K562 (cell line): Measurements from ENCODE around the gene FIGNL1. TPM values are rescaled to one million over a fixed set of nuclear protein-coding genes. Genes with fewer than 3 reads are reported as not detected.

ENCODE experiments used
- ATAC-seq: fragments of 200-7000 bp; cut with Tn5 transposase; 3 replicates; pipeline ENCODE4 v1.9.1; 2020; ENCODE audit warnings: moderate library complexity
- BruUV-seq: library from RNA; stranded (reverse); fragments of 400-500 nt; replicated peaks from 2 replicates; lab custom pipeline; 2021; lab: Mats Ljungman, UMichigan
- CTCF ChIA-PET: fragments of 300-600 bp; formaldehyde crosslinking; extraction: SDS; loops from one replicate; lab custom pipeline; 2021; ENCODE audit warnings: low intra/inter-chr PET ratio; lab: Yijun Ruan, JAX
- POLR2A ChIA-PET: fragments of 300-600, 350-650 bp; sonication (Branson Sonifier 250); formaldehyde crosslinking; extraction: SDS; loops from one replicate; lab custom pipeline; 2021; ENCODE audit warnings: antibody characterized with exemption, inconsistent platforms; lab: Yijun Ruan, JAX
- DNase-seq, 4 experiments: peaks; one replicate each; pipeline versions ENCODE4 v3.0.0 to v3.0.0-alpha.2; 2011 to 2018; ENCODE audit warnings: low spot score in 3 of 4, mixed read lengths in 3 of 4; ENCODE audit errors: extremely low read depth in 1 of 4
- FAIRE-seq: peaks from 2 replicates; lab custom pipeline; 2011; peaks lifted over from hg19 to GRCh38; lab: Jason Lieb, UNC
- H2AFZ ChIP-seq: 2 replicates; pipeline ENCODE4 v1.6.0; 2011; ENCODE audit warnings: low read depth, low read length, control low read depth, inconsistent platforms
- H3K27ac ChIP-seq: fragments of 200-600 bp; 3 replicates; pipeline ENCODE4 v1.8.0; 2011; ENCODE audit warnings: low read depth, mild to moderate bottlenecking, control low read depth, inconsistent platforms, low read length, moderate library complexity, mixed read lengths; ENCODE audit errors: extremely low read depth
- H3K27me3 ChIP-seq, 2 experiments: fragments of 300-600 bp in 1 of 2; 2 replicates in 1 of 2; 3 replicates in 1 of 2; pipeline versions ENCODE4 v1.6.0 to v1.8.0; 2011; ENCODE audit warnings: inconsistent platforms in 2 of 2, low read length in 2 of 2, mild to moderate bottlenecking in 1 of 2, mixed read lengths in 1 of 2, moderate library complexity in 1 of 2; ENCODE audit not compliant: control insufficient read depth in 2 of 2, insufficient read depth in 2 of 2
- H3K36me3 ChIP-seq: fragments of 300-600 bp; 3 replicates; pipeline ENCODE4 v1.8.0; 2011; ENCODE audit warnings: mild to moderate bottlenecking, low read length, inconsistent platforms; ENCODE audit not compliant: control insufficient read depth, insufficient read depth
- H3K4me1 ChIP-seq, 2 experiments: fragments of 200-600 bp in 1 of 2; replicated peaks in 1 of 2; 2 replicates in 1 of 2; 3 replicates in 1 of 2; pipeline versions ENCODE4 v1.5.1 to v1.8.0; 2011; ENCODE audit warnings: inconsistent platforms in 2 of 2, low read length in 2 of 2, mild to moderate bottlenecking in 1 of 2, mixed read lengths in 1 of 2, moderate library complexity in 1 of 2; ENCODE audit not compliant: control insufficient read depth in 2 of 2, insufficient read depth in 2 of 2
- H3K4me2 ChIP-seq: 2 replicates; pipeline ENCODE4 v1.6.1; 2011; ENCODE audit warnings: low read length, control low read depth, inconsistent platforms, mixed read lengths; ENCODE audit not compliant: insufficient read depth
- H3K4me3 ChIP-seq: fragments of 200-600 bp; sonication (generic), shearing (Covaris generic); 2 replicates; pipeline ENCODE4 v1.5.1; 2016; ENCODE audit warnings: control low read depth, inconsistent platforms
- H3K79me2 ChIP-seq: fragments of 200-600 bp; 3 replicates; pipeline ENCODE4 v1.8.0; 2011; ENCODE audit warnings: low read length, inconsistent platforms; ENCODE audit not compliant: control insufficient read depth, insufficient read depth
- H3K9ac ChIP-seq, 2 experiments: 2 replicates each; pipeline versions ENCODE4 v1.6.0 to v1.6.1; 2011; ENCODE audit warnings: low read depth in 2 of 2, low read length in 2 of 2, control low read depth in 1 of 2, inconsistent platforms in 1 of 2, mild to moderate bottlenecking in 1 of 2, mixed read lengths in 1 of 2; ENCODE audit not compliant: insufficient read depth in 1 of 2
- H3K9me1 ChIP-seq: one replicate; pipeline ENCODE4 v1.6.0; 2011; ENCODE audit warnings: inconsistent platforms, mild to moderate bottlenecking, low read length, moderate library complexity; ENCODE audit not compliant: control insufficient read depth, insufficient read depth
- H3K9me3 ChIP-seq: replicated peaks from 2 replicates; pipeline ENCODE4 v1.5.1; 2011; ENCODE audit warnings: low read depth, low read length, inconsistent platforms; ENCODE audit not compliant: control insufficient read depth, insufficient read depth
- H4K20me1 ChIP-seq: replicated peaks from 2 replicates; pipeline ENCODE4 v1.6.1; 2011; ENCODE audit warnings: low read length, inconsistent platforms, mixed read lengths; ENCODE audit not compliant: control insufficient read depth, insufficient read depth
- NFIX ChIP-seq: fragments of 250-450 bp; sonication (Bioruptor Pico); IDR thresholded peaks from 2 replicates; pipeline ENCODE4 v1.4.0; 2020; ENCODE audit warnings: low read depth, mild to moderate bottlenecking, moderate library complexity
- STAT5B ChIP-seq: fragments of 250-450 bp; sonication (Bioruptor Pico); IDR thresholded peaks from 2 replicates; pipeline ENCODE4 v1.8.0; 2021; ENCODE audit warnings: mild to moderate bottlenecking, inconsistent platforms
- ZBTB33 ChIP-seq: sonication (generic); formaldehyde crosslinking; IDR thresholded peaks from 2 replicates; pipeline ENCODE4 v1.8.1; 2023; ENCODE audit warnings: mild to moderate bottlenecking, missing genetic modification reagents
- ZNF3 ChIP-seq: fragments of 250-450 bp; sonication (Bioruptor Pico); IDR thresholded peaks from 2 replicates; pipeline ENCODE4 v1.5.0; 2021; ENCODE audit warnings: mild to moderate bottlenecking, moderate library complexity
- WGBS: fragments of 100-300 bp; shearing (Covaris generic); methylation state at CpG from one replicate; pipeline ENCODE4 v1.1.6; 2016; ENCODE audit warnings: low coverage, mixed read lengths; ENCODE audit not compliant: insufficient coverage; ENCODE audit errors: missing lambda C conversion rate; 5-methylcytosine and 5-hydroxymethylcytosine counted together
- in situ Hi-C: fragments of 300-500 bp; cut with MboI; formaldehyde crosslinking; loops from 4 replicates; pipeline ENCODE4 v1.15.0; 2018; ENCODE audit warnings: inconsistent platforms, mixed read lengths
- intact Hi-C: fragments of 100-400 bp; cut with micrococcal nuclease; formaldehyde crosslinking; loops from 2 replicates; pipeline ENCODE4 v1.14.2; 2022
- polyA plus RNA-seq, 8 experiments: library from polyadenylated mRNA; depleted of rRNA in 4 of 8; stranded (reverse) in 5 of 8; unstranded in 3 of 8; fragments of >200 nt; fragmentation: Nextera tagmentation in 2 of 8; fragmentation: Illumina TruSeq in 1 of 8; extraction: Ambion mirVana in 2 of 8; extraction: Trizol in 1 of 8; gene quantifications; 2 replicates each; pipeline versions ENCODE4 v1.2.1 to v1.2.3, GENCODE V29; 2011 to 2014; ENCODE audit warnings: inconsistent platforms in 1 of 8, missing spikeins in 1 of 8
- total RNA-seq, 7 experiments: library from RNA; depleted of rRNA in 6 of 7; stranded (reverse); fragments of >200 nt in 6 of 7; fragmentation: Illumina TruSeq in 2 of 7; extraction: Trizol in 2 of 7; gene quantifications; 2 replicates each; pipeline versions ENCODE4 v1.2.1 to v1.2.3, GENCODE V29; 2011 to 2021; ENCODE audit warnings: low replicate concordance in 1 of 7
- TF ChIP-seq, protein P1 (sequence below): sonication (generic); formaldehyde crosslinking; IDR thresholded peaks from 2 replicates; pipeline ENCODE4 v1.8.1; 2023; ENCODE audit warnings: mild to moderate bottlenecking, missing genetic modification reagents

Gene FIGNL1
- total and polyA plus RNA-seq, 9 of the 15 experiments (the other 6 are each of a cell fraction or from before 2014, with no cell fraction given), result 15.5 to 48.3 (median 27.6) TPM

GRCh38 chr7:50400114-50400513 lies 50.0 kb downstream of the FIGNL1 start:
- Histone ChIP-seq H3K36me3 (peaks cover 70% of the 10 kb centered on the region), H4K20me1 (no peaks in the 10 kb centered on the region), H3K4me3 (no peak overlapping the region), H2AFZ (no peak overlapping the region), H3K27me3 (no peaks in the 10 kb centered on the region), H3K9me3 (no peaks in the 10 kb centered on the region), H3K4me2 (no peak overlapping the region), H3K79me2 (no peaks in the 10 kb centered on the region), H3K9me1 (no peaks in the 10 kb centered on the region), H3K4me1 (no peaks in the 10 kb centered on the region), H3K9ac (no peak overlapping the region), H3K27ac (no peak overlapping the region)
- TF ChIP-seq ZNF3 (CRISPR knock-in tag) (no peak), NFIX (CRISPR knock-in tag) (no peak), ZBTB33 (CRISPR knock-in tag) (peak; percentile 56; the same call in 1 of the 2 replicates), STAT5B (CRISPR knock-in tag) (no peak)
- TF ChIP-seq, protein P1, sequence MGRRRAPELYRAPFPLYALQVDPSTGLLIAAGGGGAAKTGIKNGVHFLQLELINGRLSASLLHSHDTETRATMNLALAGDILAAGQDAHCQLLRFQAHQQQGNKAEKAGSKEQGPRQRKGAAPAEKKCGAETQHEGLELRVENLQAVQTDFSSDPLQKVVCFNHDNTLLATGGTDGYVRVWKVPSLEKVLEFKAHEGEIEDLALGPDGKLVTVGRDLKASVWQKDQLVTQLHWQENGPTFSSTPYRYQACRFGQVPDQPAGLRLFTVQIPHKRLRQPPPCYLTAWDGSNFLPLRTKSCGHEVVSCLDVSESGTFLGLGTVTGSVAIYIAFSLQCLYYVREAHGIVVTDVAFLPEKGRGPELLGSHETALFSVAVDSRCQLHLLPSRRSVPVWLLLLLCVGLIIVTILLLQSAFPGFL (CRISPR knock-in tag), result no peak
- FAIRE-seq (no peak), ATAC-seq (no peak), DNase-seq (no peak)
- POLR2A ChIA-PET, result no interaction called here
- no TSS peak for BruUV-seq
- intact Hi-C loops, result no loop called here
- CTCF ChIA-PET, result no interaction called here
- WGBS, result 99% methylated on average over 14 of the region's 41 CpGs
- in situ Hi-C loops, result no loop called here
